ENCODE data around the gene TSPEAR. TPM values are rescaled to one million over a fixed set of nuclear protein-coding genes. Genes with fewer than 3 reads are reported as not detected.

The TSPEAR gene
- total and polyA plus RNA-seq, 9 of the 15 experiments (the other 6 are each of a cell fraction or from before 2014, with no cell fraction given): not detected

GRCh38 chr21:44458971-44459711, 252.2 kb downstream of the TSPEAR start:
- ChIA-PET CTCF (ENCODE audit: low intra/inter-chr PET ratio) (no interaction called here), POLR2A (interaction anchor here (0.5 kb wide), 1 partner anchor 335 kb away, joined by 3 read pairs; no protein-coding TSS in a partner anchor)
- no peak overlapping the region for H3K27ac ChIP-seq (ENCODE audit: extremely low read depth, low read depth, low read length)
- intact Hi-C loops (cut with micrococcal nuclease): no loop called here
- no peak overlapping the region for H3K4me3 ChIP-seq
- no peak overlapping the region for H2AFZ ChIP-seq (ENCODE audit: low read depth, low read length)
- WGBS (ENCODE audit: insufficient coverage, low coverage, missing lambda C conversion rate): 2% methylated on average over 19 of the region's 19 CpGs
- no peaks in the 10 kb centered on the region for H3K79me2 ChIP-seq (ENCODE audit: control insufficient read depth, insufficient read depth, low read length)
- FAIRE-seq (no peak), DNase-seq (ENCODE audit: extremely low read depth in 1 of 4, low spot score in 3 of 4) (no peak), ATAC-seq (no peak)
- peaks cover 31 to 76% of the 10 kb centered on the region in 2 experiments for H3K27me3 ChIP-seq (ENCODE audit: control insufficient read depth in 2 of 2, insufficient read depth in 2 of 2, low read length in 2 of 2)
- BruUV-seq (replicated peaks): no TSS peak
- peaks cover 0 to 40% of the 10 kb centered on the region in 2 experiments; a peak in 1 of 5 replicates for H3K4me1 ChIP-seq (replicated peaks in 1 of 2; ENCODE audit: control insufficient read depth in 2 of 2, insufficient read depth in 2 of 2, low read length in 2 of 2)
- H3K9me3 ChIP-seq (replicated peaks; ENCODE audit: control insufficient read depth, insufficient read depth, low read depth, low read length): no peaks in the 10 kb centered on the region
- no peaks in the 10 kb centered on the region for H3K9me1 ChIP-seq (ENCODE audit: control insufficient read depth, insufficient read depth, low read length)
- H4K20me1 ChIP-seq (replicated peaks; ENCODE audit: control insufficient read depth, insufficient read depth, low read length): peaks cover 7% of the 10 kb centered on the region; the same call in 1 of the 2 replicates
- no peak overlapping the region for H3K4me2 ChIP-seq (ENCODE audit: insufficient read depth, low read length)
- in situ Hi-C loops (cut with MboI): no loop called here
- TF ChIP-seq ZNF134 (CRISPR knock-in tag; conservative IDR thresholded peaks at IDR 0.05) (no peak), ZNF143 (CRISPR knock-in tag; IDR thresholded peaks at IDR 0.05) (no peak), ZNF785 (CRISPR knock-in tag; IDR thresholded peaks at IDR 0.05) (no peak), POLR2A (conservative IDR thresholded peaks at IDR 0.05) (no peak)
- H3K36me3 ChIP-seq (ENCODE audit: control insufficient read depth, insufficient read depth, low read length): no peaks in the 10 kb centered on the region
- H3K9ac ChIP-seq (ENCODE audit: insufficient read depth in 1 of 2, low read depth in 2 of 2, low read length in 2 of 2): no peak overlapping the region
